GM06990 (cell line): ENCODE results near the gene GLYATL1B.

Experiments used
- DNase-seq: peaks from one replicate; pipeline ENCODE4 v3.0.0-alpha.2; 2011; ENCODE audit not compliant: insufficient read length; ENCODE audit errors: extremely low read depth
- H3K27me3 ChIP-seq: replicated peaks from 2 replicates; pipeline ENCODE4 v1.6.0; 2011; ENCODE audit warnings: low read length; ENCODE audit not compliant: control insufficient read depth, insufficient read depth
- H3K36me3 ChIP-seq: 2 replicates; pipeline ENCODE4 v1.5.1; 2011; ENCODE audit warnings: low read length; ENCODE audit not compliant: control insufficient read depth, insufficient read depth
- H3K4me3 ChIP-seq: replicated peaks from 2 replicates; pipeline ENCODE4 v1.5.1; 2011; ENCODE audit warnings: low read depth, mild to moderate bottlenecking, control low read depth, low read length
- CTCF ChIP-seq: IDR thresholded peaks from 2 replicates; pipeline ENCODE4 v1.5.1; 2011; ENCODE audit warnings: low read length, control low read depth, mild to moderate bottlenecking, inconsistent platforms; ENCODE audit not compliant: insufficient read depth, poor library complexity, severe bottlenecking

GLYATL1B gene

GRCh38 chr11:59141673-59142460 is 55.8 kb downstream of the GLYATL1B start:
- H3K4me3 ChIP-seq, result peak overlapping the region; percentile 77
- H3K27me3 ChIP-seq, result no peaks in the 10 kb centered on the region
- no peaks in the 10 kb centered on the region for H3K36me3 ChIP-seq
- TF ChIP-seq CTCF, result no peak
- DNase-seq, result no peak

- DNase-seq, result peak; percentile 90
- Histone ChIP-seq H3K27me3 (no peaks in the 10 kb centered on the region), H3K36me3 (no peaks in the 10 kb centered on the region), H3K4me3 (peak within 1 kb of the TSS; percentile 77)
- TF ChIP-seq CTCF, result peak; percentile 63
These were observed 56.7 kb downstream of the GLYATL1B start, which contains the start of gene FAM111A for GRCh38 chr11:59142530-59143507. FAM111A (plus strand) TSS chr11:59142856; CDS start chr11:59148873, 6,017 bp downstream.

GRCh38 chr11:59144096-59144495 is 58.0 kb downstream of the GLYATL1B start:
- no peak for TF ChIP-seq CTCF
- Histone ChIP-seq H3K36me3 (no peaks in the 10 kb centered on the region; the same call in 1 of the 2 replicates), H3K27me3 (no peaks in the 10 kb centered on the region), H3K4me3 (peak overlapping the region; percentile 77)
- DNase-seq, result no peak
